Activated CD4-positive, alpha-beta T cell treated with anti-CD3 and anti-CD28 coated beads, Interleukin-10, Interleukin-2, amounts not matched to agents 100 ng/mL and 50 ng/mL, durations not matched to agents 16 hours and 8 hours (primary cell): ENCODE data around the gene DGAT2.
A peak's percentile ranks its signal among the peaks of the same experiment; 100 is the strongest.
"Not testable (repeated sequence)": the region's sequence is repeated elsewhere in the genome, so short reads cannot be mapped to it uniquely, and the experiment has no call there.

ENCODE experiments used
- DNase-seq: peaks from one replicate; pipeline ENCODE4 v3.0.0-alpha.2; 2020

Gene DGAT2

GRCh38 chr11:75754933-75755332 lies 13.6 kb upstream of the DGAT2 start:
- not testable (repeated sequence) for DNase-seq

- DNase-seq: no peak
Measured at GRCh38 chr11:75757651-75758050, 10.9 kb upstream of the DGAT2 start.

DNA sequence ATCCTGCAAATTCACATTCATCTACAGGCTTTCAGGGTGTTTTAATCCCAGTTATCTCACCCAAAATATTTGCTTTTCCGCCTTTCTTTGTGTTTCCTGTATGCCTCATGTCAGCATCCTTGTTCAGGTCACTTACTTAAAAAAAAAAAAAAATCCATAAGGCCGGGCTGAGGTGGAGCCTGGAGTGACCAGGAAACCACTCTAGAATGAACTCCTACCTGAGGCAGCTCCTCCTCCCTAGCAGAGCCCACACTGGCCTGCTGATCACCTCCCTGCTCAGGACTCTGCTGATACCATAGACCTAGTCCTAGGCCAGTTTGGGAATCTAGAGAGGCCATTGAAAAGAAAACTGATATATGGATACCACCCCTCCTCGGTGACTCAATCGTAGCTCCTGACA lies 8.7 kb upstream of the DGAT2 start:
- DNase-seq: no peak

DNA sequence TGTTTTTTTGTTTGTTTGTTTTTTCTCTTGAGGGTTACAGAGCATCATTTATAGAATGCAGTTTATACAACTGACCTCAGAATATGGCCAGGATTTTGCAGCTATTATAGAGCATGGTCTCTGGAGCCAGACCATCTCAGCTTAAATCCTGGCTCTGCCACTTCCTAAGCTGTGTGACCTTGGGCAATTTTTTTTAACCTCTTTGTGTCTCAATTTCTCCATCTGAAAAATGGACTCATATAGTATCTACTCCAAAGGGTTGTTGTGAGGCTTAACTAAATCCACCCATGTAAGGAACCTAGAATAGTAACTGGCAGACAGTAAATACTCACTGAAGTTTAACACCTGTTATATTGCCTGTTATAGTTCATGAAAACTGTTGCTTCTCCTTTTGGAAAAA lies 8.3 kb upstream of the DGAT2 start:
- DNase-seq: no peak

DNA sequence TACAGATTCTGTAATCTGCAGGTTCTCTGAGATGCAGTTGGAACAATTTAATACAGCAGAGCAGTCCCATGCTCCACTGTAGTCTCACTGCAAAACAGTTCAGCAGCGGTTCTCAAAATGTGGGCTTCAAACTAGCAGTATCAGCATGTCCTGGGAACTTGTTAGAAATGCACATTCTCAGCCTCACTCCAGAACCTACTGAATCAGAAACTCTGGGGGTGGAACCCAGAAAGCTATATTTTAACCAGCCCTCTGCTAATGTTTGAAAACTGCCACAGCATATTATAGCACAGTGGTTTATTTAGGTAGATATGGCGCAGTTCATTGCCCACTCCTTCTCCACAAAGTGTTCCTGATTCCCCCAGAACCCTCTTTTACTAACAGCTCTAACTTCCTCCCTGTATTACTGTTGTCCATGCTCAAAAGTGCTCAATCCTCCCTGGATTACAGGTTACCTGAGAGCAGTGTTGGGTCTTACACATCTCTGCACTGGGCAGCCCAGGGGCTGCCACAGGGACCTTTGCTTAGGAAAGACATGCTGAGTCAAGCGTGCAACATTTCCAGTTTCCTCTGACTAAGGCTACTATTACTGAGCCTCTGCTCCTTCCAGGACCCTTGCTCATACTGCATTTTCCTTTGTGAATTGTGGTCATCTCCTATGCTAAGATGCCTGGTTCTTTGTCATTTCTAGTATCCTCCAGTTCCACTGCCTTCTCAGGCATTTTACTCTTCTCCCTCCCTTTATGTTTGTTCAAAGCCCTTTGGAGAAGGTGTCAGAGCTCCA lies 7.7 kb upstream of the DGAT2 start:
- DNase-seq: no peak

- no peak for DNase-seq
Measured at GRCh38 chr11:75762158-75762557, 6.4 kb upstream of the DGAT2 start.

DNA sequence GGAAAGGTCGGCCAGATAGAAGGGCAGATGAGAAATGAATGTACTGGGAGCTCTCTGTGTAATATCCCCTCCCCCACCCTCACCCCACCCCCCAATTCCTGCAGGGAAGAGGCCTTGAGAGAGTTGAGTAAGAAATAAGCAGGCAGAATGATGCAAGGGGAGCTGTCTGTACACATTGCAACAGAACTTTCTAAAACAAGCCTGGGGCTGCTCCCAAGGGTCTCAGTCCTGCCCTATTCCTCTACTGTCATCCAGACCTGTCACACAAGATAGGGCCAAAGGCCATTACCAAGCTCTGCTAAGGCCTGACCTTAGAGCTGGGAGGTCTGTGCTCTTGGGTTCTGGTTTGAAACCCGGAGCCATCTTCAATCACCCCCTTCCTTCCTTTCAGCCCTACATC lies 5.7 kb upstream of the DGAT2 start:
- DNase-seq: no peak

GRCh38 chr11:75763846-75764245 lies 4.7 kb upstream of the DGAT2 start:
- DNase-seq: no peak

- no peak for DNase-seq
Measured at GRCh38 chr11:75765116-75765515, 3.5 kb upstream of the DGAT2 start.

DNA sequence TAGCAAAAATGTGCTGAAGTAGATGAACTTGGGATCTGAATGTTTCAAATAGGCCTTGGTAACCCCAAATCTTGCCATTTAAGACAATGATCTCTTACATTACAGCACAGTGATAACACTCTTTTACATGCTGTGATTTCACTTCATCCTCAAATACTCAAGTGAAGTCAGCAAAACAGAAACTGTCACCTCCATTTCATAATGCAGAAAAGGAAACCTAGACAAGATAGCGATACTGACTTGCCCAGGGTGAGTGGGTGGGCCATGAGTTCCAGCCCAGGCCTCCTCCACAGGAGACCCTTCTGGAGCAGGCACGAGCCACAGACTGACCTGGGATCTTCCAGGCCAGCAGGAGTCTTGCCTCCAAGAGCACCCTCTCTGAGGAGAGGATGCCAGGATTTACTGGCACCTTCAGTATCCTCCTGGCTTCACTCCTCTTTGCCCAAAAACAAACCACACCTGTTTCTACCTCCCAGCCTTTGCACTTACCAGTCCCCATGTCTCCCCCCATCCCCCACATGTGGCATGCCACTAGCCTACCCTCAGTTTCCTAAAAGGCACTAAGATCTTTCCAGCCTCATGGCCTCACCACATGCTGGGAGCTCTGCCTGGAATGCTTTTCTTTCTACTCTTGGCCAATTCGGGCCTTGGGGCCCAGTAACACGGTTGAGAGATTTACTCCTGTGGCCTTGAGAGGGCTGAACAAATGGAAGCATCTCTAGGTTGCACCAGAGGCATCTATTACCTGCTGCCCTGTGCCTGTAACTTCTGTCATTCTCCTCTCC lies 1.9 kb upstream of the DGAT2 start:
- peak; percentile 18 for DNase-seq

GRCh38 chr11:75767228-75767572 lies 1.4 kb upstream of the DGAT2 start:
- no peak for DNase-seq

DNA sequence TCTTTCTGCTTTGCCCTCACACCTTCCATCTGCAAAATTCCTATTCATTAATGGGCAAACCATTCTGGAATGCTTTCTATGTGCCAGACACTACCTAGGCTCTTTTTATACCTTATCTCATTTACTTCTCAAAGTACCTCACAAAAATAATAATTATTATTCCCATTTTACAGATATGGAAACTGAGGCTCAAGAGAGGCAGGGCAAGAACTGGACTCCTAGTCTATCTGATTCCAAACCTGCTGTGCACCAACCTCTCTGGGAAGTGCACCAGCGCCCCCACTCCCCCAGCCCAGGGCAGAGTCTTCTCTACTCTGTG lies 826 bp upstream of the DGAT2 start:
- DNase-seq: no peak

- DNase-seq: no peak
Measured at GRCh38 chr11:75768909-75769771, 562 bp downstream of the DGAT2 start.

- DNase-seq: no peak
Measured at GRCh38 chr11:75770102-75770501, 1.5 kb downstream of the DGAT2 start.

DNA sequence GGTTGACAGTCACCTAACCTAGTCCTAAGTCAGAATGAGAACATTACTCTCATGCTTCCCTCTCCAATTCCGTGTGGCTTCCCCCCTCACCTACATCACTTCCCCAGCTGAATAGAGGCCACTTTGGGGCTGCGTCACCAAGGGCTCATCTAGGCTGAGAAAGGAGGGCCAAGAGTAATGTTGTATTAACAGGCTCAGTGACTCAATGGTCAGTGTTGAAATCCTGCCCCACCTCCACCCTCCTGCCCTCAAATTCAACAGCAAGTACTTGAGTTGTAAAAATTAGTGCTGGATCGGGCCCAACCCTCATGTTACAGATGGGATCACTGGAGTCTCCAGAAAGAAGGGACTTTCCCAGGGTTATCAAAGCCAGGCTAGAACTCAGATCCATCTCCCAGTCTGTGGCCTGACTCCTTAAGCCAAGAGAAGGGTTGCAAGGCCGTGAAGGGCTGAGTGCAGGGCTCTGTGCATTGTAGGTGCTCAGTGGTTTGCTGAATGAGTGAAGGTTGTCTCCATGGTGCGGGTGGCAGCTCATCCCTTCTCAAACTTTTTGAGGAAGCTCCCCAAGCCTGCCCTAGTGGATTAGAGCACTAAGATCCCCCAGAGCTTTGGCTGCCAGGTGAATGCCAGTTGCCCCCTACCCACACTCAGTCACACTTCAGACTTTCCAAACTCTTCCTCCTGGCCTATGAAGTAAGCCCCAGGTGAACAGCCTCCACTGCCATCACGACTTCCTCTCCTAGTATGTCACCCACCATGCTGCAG lies 3.2 kb downstream of the DGAT2 start:
- DNase-seq: no peak

DNA sequence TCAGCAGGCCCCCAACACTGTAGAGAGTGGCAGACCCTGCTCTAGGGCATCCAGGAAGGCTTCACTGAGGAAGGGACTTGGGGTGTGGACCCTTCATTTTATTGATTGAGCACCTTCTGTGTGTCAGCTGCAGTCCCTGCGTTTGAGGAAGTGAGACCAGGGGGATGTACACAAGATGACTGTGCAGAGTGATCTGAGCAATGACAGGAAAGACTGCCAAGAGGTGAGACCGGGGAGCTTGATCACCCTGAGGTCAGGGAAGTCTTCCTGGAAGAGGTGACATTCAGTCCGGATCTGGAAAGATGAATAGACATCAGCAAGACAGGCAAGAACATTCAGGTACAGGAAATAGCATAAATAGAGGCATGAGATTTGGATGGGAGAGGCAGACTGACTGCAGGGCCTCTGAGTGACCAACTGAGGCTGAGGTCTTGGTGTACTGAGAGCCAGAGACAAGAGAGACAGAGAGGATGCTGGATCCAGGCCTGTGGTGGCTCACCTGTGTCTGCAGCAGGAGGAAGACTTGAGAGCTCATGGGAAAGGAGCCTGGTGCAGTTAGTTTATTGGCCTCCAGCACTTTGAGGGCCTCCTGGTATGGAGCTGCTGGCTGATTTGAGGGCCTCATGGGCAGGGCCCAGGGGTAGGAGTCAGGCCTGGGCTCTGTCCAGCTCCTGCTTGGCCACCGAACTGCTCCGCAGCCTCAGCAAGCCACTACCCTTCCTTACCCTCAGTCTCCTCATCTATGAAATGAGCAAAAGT lies 5.2 kb downstream of the DGAT2 start:
- peak; percentile 84 for DNase-seq

- no peak for DNase-seq
Measured at GRCh38 chr11:75775056-75775455, 6.5 kb downstream of the DGAT2 start.

DNA sequence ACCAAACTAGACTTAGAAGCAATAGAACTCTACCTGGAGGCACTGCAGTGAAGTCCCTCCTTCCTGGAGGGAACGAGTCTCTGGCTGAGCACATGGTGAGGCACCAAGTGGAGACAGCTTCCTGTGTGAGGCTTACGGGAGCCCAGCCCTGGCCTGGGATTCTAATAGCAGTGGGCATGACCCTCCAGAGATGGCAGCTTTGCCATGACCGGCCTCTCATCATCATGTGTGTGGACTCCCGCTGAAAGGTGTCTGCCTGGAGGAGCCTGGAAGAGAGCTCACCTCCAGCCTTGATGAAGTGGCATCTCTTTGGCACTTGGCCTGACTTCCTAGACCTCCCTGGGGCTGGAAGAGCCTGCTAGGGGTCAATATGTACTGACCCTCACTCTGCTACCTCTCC lies 8.0 kb downstream of the DGAT2 start:
- DNase-seq: no peak

DNA sequence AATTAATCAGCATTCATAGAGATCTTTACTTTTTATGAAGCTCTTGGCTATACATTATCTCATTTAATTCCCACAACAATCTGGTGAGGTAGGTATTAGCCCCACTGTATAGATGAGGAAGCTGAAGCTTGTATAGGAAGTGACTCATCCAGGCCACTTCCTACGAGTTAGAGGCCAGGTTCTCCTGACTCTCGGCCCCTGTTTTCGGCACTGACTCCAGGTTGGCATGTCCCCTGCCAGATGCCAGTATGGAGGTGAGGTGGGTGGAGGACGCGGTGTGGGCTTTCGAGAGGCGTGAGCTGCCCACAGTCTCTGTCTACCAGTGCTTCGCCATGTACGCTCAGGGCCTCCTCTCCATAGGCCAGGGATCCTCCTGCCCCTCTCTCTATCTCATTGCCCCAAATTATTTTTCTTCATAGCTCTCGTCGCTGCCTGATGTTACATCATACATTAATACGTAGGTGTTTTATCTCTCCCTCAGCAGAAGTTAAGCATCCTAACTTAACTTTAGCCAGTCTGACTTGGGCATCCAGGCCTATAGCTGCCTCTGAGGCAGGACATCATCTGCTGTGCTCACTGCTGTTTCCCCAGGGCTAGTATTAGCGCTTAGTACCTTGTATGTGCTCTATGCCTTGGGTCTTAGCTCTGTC lies 9.0 kb downstream of the DGAT2 start:
- DNase-seq: peak; percentile 51

DNA sequence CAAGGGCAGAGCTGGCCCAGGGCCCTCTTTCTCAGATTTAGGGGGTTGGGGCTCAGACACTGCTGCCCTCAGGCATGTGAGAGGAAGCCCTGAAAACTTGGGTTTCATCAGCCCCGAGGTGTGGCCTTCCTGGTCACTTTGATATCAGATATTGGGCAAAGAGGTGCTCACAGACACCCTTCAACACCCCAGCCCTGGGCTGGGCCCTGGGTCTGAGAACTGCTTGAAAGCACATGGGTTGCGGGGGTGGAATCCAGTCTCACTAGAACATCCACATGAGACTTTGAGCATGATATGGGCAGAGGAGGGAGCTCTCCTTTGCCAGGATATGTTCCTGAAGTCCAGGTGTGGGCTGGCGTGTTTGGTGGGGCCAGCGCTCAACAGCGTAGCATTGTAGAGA lies 10.4 kb downstream of the DGAT2 start:
- no peak for DNase-seq

GRCh38 chr11:75779960-75780359 lies 11.4 kb downstream of the DGAT2 start:
- no peak for DNase-seq

- DNase-seq: no peak
Measured at GRCh38 chr11:75780888-75781287, 12.3 kb downstream of the DGAT2 start.
